ENCODE results near the gene NOS1AP. TPM values are rescaled to one million over a fixed set of nuclear protein-coding genes. Genes with fewer than 3 reads are reported as not detected.
A peak's percentile ranks its signal among the peaks of the same experiment; 100 is the strongest.

Gene NOS1AP
- total RNA-seq, 1 donor from 2014 or later, result 4.5 TPM

- H3K4me3 Mint-ChIP-seq (ENCODE audit: unreplicated experiment), result no peak overlapping the region
- H3K27ac Mint-ChIP-seq (ENCODE audit: unreplicated experiment), result no peak overlapping the region
- no peaks in the 10 kb centered on the region for H3K36me3 Mint-ChIP-seq (ENCODE audit: low read depth)
- no peaks in the 10 kb centered on the region for H3K27me3 Mint-ChIP-seq (ENCODE audit: low read depth)
- H3K4me1 Mint-ChIP-seq (ENCODE audit: low read depth), result peaks cover 24% of the 10 kb centered on the region
- TF ChIP-seq CTCF (IDR thresholded peaks at IDR 0.05), result no peak
- no peaks in the 10 kb centered on the region for H3K9me3 Mint-ChIP-seq (ENCODE audit: low read depth)
- no peak for DNase-seq (ENCODE audit: low spot score)
These were observed 248.1 kb downstream of the NOS1AP start for GRCh38 chr1:162317621-162318020.

- Mint-ChIP-seq H3K27ac (ENCODE audit: unreplicated experiment) (peak overlapping the region; percentile 50), H3K4me3 (ENCODE audit: unreplicated experiment) (no peak overlapping the region), H3K36me3 (ENCODE audit: low read depth) (no peaks in the 10 kb centered on the region), H3K4me1 (ENCODE audit: low read depth) (peaks cover 13% of the 10 kb centered on the region), H3K9me3 (ENCODE audit: low read depth) (no peaks in the 10 kb centered on the region), H3K27me3 (ENCODE audit: low read depth) (no peaks in the 10 kb centered on the region)
- TF ChIP-seq CTCF (IDR thresholded peaks at IDR 0.05), result no peak
- DNase-seq (ENCODE audit: low spot score), result no peak
These were observed 250.1 kb downstream of the NOS1AP start for GRCh38 chr1:162319493-162320175.

- Mint-ChIP-seq H3K9me3 (ENCODE audit: low read depth) (no peaks in the 10 kb centered on the region), H3K27me3 (ENCODE audit: low read depth) (no peaks in the 10 kb centered on the region), H3K36me3 (ENCODE audit: low read depth) (no peaks in the 10 kb centered on the region), H3K27ac (ENCODE audit: unreplicated experiment) (no peak overlapping the region), H3K4me1 (ENCODE audit: low read depth) (peaks cover 13% of the 10 kb centered on the region), H3K4me3 (ENCODE audit: unreplicated experiment) (no peak overlapping the region)
- no peak for DNase-seq (ENCODE audit: low spot score)
- TF ChIP-seq CTCF (IDR thresholded peaks at IDR 0.05), result no peak
These were observed 252.4 kb downstream of the NOS1AP start for GRCh38 chr1:162321809-162322422.

- TF ChIP-seq CTCF (IDR thresholded peaks at IDR 0.05), result no peak
- Mint-ChIP-seq H3K4me3 (ENCODE audit: unreplicated experiment) (no peak overlapping the region), H3K36me3 (ENCODE audit: low read depth) (no peaks in the 10 kb centered on the region), H3K27me3 (ENCODE audit: low read depth) (no peaks in the 10 kb centered on the region), H3K4me1 (ENCODE audit: low read depth) (peaks cover 13% of the 10 kb centered on the region), H3K27ac (ENCODE audit: unreplicated experiment) (peak overlapping the region; percentile 76), H3K9me3 (ENCODE audit: low read depth) (no peaks in the 10 kb centered on the region)
- DNase-seq (ENCODE audit: low spot score), result no peak
These were observed 253.5 kb downstream of the NOS1AP start for GRCh38 chr1:162323023-162323422.

GRCh38 chr1:162324396-162324795 lies 254.9 kb downstream of the NOS1AP start:
- Mint-ChIP-seq H3K36me3 (ENCODE audit: low read depth) (no peaks in the 10 kb centered on the region), H3K27me3 (ENCODE audit: low read depth) (no peaks in the 10 kb centered on the region), H3K9me3 (ENCODE audit: low read depth) (no peaks in the 10 kb centered on the region), H3K4me1 (ENCODE audit: low read depth) (peaks cover 16% of the 10 kb centered on the region), H3K27ac (ENCODE audit: unreplicated experiment) (no peak overlapping the region), H3K4me3 (ENCODE audit: unreplicated experiment) (no peak overlapping the region)
- DNase-seq (ENCODE audit: low spot score), result no peak
- no peak for TF ChIP-seq CTCF (IDR thresholded peaks at IDR 0.05)
